Endodermal cell (in vitro differentiated cells): ENCODE measurements around the gene FBLN2. TPM values are rescaled to one million over a fixed set of nuclear protein-coding genes. Genes with fewer than 3 reads are reported as not detected.

Experiments used
- DNase-seq: peaks from one replicate; pipeline ENCODE4 v3.0.0-alpha.2; 2017
- H3K27ac ChIP-seq: 2 replicates; pipeline ENCODE4 v1.5.1; 2013; ENCODE audit warnings: mild to moderate bottlenecking, low read depth, low read length, moderate library complexity
- H3K27me3 ChIP-seq: 2 replicates; pipeline ENCODE4 v1.6.1; 2013; ENCODE audit warnings: mild to moderate bottlenecking, low read length, moderate library complexity; ENCODE audit not compliant: insufficient read depth, control insufficient read depth, poor library complexity, severe bottlenecking
- H3K36me3 ChIP-seq: 2 replicates; pipeline ENCODE4 v1.7.0; 2013; ENCODE audit warnings: mild to moderate bottlenecking, low read length, moderate library complexity; ENCODE audit not compliant: control insufficient read depth, insufficient read depth
- H3K4me1 ChIP-seq: one replicate; pipeline ENCODE4 v1.7.0; 2013; ENCODE audit warnings: low read length; ENCODE audit not compliant: control insufficient read depth, insufficient read depth
- H3K4me3 ChIP-seq: 2 replicates; pipeline ENCODE4 v1.5.1; 2013; ENCODE audit warnings: mild to moderate bottlenecking, low read length, moderate library complexity
- H3K9ac ChIP-seq: 2 replicates; pipeline ENCODE4 v1.6.1; 2013; ENCODE audit warnings: mild to moderate bottlenecking, low read length, moderate library complexity; ENCODE audit not compliant: poor library complexity, severe bottlenecking; ENCODE audit errors: extremely low read depth
- H3K9me3 ChIP-seq: 2 replicates; pipeline ENCODE4 v1.6.1; 2013; ENCODE audit warnings: mild to moderate bottlenecking, low read length, moderate library complexity; ENCODE audit not compliant: control insufficient read depth
- H3K27ac Mint-ChIP-seq: 2 replicates; pipeline ENCODE4 v1.8.0; 2020; ENCODE audit warnings: mixed read lengths
- H3K27me3 Mint-ChIP-seq: 2 replicates; pipeline ENCODE4 v1.8.0; 2021; ENCODE audit warnings: mild to moderate bottlenecking, mixed read lengths; ENCODE audit not compliant: insufficient read depth
- H3K36me3 Mint-ChIP-seq: 2 replicates; pipeline ENCODE4 v1.8.0; 2020; ENCODE audit warnings: low read depth, mixed read lengths
- H3K4me1 Mint-ChIP-seq: 2 replicates; pipeline ENCODE4 v1.8.0; 2020; ENCODE audit warnings: mixed read lengths
- H3K4me3 Mint-ChIP-seq: 2 replicates; pipeline ENCODE4 v1.8.0; 2020; ENCODE audit warnings: mild to moderate bottlenecking, moderate library complexity, mixed read lengths
- H3K9me3 Mint-ChIP-seq: 2 replicates; pipeline ENCODE4 v1.8.0; 2020; ENCODE audit warnings: mild to moderate bottlenecking, mixed read lengths
- CTCF ChIP-seq: fragments of 200-600 bp; sonication (generic); conservative IDR thresholded peaks from 2 replicates; pipeline ENCODE4 v1.5.0; 2021; ENCODE audit warnings: antibody characterized with exemption, mild to moderate bottlenecking
- WGBS, 2 experiments: methylation state at CpG; one replicate each; pipeline versions ENCODE4 v1.1.5 to v1.1.7; 2013; ENCODE audit warnings: missing lambda C conversion rate in 2 of 2, mixed read lengths in 1 of 2; ENCODE audit not compliant: insufficient coverage in 1 of 2, insufficient read length in 1 of 2; 5-methylcytosine and 5-hydroxymethylcytosine counted together
- total RNA-seq, 2 donors: library from RNA; stranded (reverse); fragmentation: NEBNext Ultra II Directional in 1 of 2; extraction: Animal tissue kit (Norgen Biotek cat#: 25700) in 1 of 2; gene quantifications; 2 replicates in 1 of 2; 3 replicates in 1 of 2; pipeline ENCODE4 v1.2.1, GENCODE V29; 2021

The FBLN2 gene
- total RNA-seq, 2 donors from 2014 or later: 86.1 to 136 TPM

GRCh38 chr3:13634615-13635014 lies 85.7 kb downstream of the FBLN2 start:
- Histone ChIP-seq H3K4me1 (no peaks in the 10 kb centered on the region), H3K36me3 (no peaks in the 10 kb centered on the region), H3K27me3 (no peaks in the 10 kb centered on the region), H3K4me3 (no peak overlapping the region), H3K9ac (no peak overlapping the region), H3K27ac (no peak overlapping the region), H3K9me3 (no peaks in the 10 kb centered on the region)
- Mint-ChIP-seq H3K9me3 (no peaks in the 10 kb centered on the region), H3K27ac (no peak overlapping the region), H3K4me1 (no peaks in the 10 kb centered on the region), H3K27me3 (no peaks in the 10 kb centered on the region), H3K36me3 (peaks cover 3% of the 10 kb centered on the region), H3K4me3 (no peak overlapping the region)
- DNase-seq: no peak
- no peak for TF ChIP-seq CTCF
- WGBS, 2 experiments: 91 to 100% methylated on average over 1 to 10 of the region's 10 CpGs

- H3K36me3 Mint-ChIP-seq: peaks cover 3% of the 10 kb centered on the region
- DNase-seq: no peak
- no peaks in the 10 kb centered on the region for H3K4me1 Mint-ChIP-seq
- no peak for TF ChIP-seq CTCF
- H3K9ac ChIP-seq: no peak overlapping the region
- no peak overlapping the region for H3K27ac Mint-ChIP-seq
- H3K27me3 ChIP-seq: no peaks in the 10 kb centered on the region
- no peaks in the 10 kb centered on the region for H3K27me3 Mint-ChIP-seq
- no peaks in the 10 kb centered on the region for H3K4me1 ChIP-seq
- H3K27ac ChIP-seq: no peak overlapping the region
- H3K9me3 Mint-ChIP-seq: no peaks in the 10 kb centered on the region
- H3K4me3 ChIP-seq: no peak overlapping the region
- H3K4me3 Mint-ChIP-seq: no peak overlapping the region
- H3K36me3 ChIP-seq: no peaks in the 10 kb centered on the region
- 91 to 94% methylated on average over 12 to 14 of the region's 14 CpGs for WGBS, 2 experiments
- H3K9me3 ChIP-seq: no peaks in the 10 kb centered on the region
Observed at GRCh38 chr3:13636186-13636585, 87.3 kb downstream of the FBLN2 start.

DNA sequence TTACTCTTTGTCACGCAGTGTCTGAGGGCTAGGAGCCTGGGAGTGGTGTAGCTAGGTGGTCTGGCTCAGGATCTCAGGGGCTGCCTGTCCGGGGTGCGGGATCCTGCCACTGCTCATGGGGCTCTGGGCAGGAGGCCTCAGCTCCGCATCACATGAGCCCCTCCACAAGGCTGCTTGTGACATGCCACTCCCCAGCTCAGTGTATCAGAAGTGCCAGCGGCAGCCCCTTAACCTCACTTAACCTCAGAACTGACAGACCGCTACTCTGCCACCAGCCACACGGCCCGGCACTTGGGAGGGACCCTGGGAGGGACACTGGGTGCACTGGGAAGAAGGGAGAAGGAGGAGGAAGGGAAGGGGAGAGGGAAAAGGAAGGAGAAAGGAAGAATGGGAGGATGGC lies 87.9 kb downstream of the FBLN2 start:
- no peak for TF ChIP-seq CTCF
- H3K27ac Mint-ChIP-seq: no peak overlapping the region
- Histone ChIP-seq H3K4me3 (no peak overlapping the region), H3K9me3 (no peaks in the 10 kb centered on the region), H3K9ac (no peak overlapping the region), H3K36me3 (no peaks in the 10 kb centered on the region), H3K4me1 (no peaks in the 10 kb centered on the region), H3K27ac (no peak overlapping the region), H3K27me3 (no peaks in the 10 kb centered on the region)
- 91 to 92% methylated on average over 5 to 8 of the region's 8 CpGs for WGBS, 2 experiments
- no peaks in the 10 kb centered on the region for H3K4me1 Mint-ChIP-seq
- no peak for DNase-seq
- H3K27me3 Mint-ChIP-seq: no peaks in the 10 kb centered on the region
- peaks cover 3% of the 10 kb centered on the region for H3K36me3 Mint-ChIP-seq
- no peaks in the 10 kb centered on the region for H3K9me3 Mint-ChIP-seq
- no peak overlapping the region for H3K4me3 Mint-ChIP-seq
